ENCODE measurements around the gene PLA2G12A. TPM values are rescaled to one million over a fixed set of nuclear protein-coding genes. Genes with fewer than 3 reads are reported as not detected.

PLA2G12A gene
- total and polyA plus RNA-seq, 2 of the 8 experiments (the other 6 are each of a cell fraction or from before 2014, with no cell fraction given): 26.6 to 47.2 TPM

GRCh38 chr4:109764376-109764775, 34.5 kb upstream of the PLA2G12A start:
- no peak overlapping the region for H4K8ac ChIP-seq (ENCODE audit: extremely low read depth, insufficient read depth, low read length)
- H2AK5ac ChIP-seq (ENCODE audit: low read depth, low read length): no peak overlapping the region
- H2BK120ac ChIP-seq (replicated peaks; ENCODE audit: low read depth, low read length): no peak overlapping the region
- no peak overlapping the region for H3K27ac ChIP-seq (ENCODE audit: low read depth, low read length)
- no peak overlapping the region for H4K5ac ChIP-seq (ENCODE audit: insufficient read length, low read depth, low read length)
- no peak for DNase-seq (ENCODE audit: low read depth in 1 of 2, low spot score in 2 of 2)
- no peak overlapping the region for H3K18ac ChIP-seq (ENCODE audit: extremely low read depth, low read length)
- H2BK12ac ChIP-seq (ENCODE audit: low read depth, low read length): no peak overlapping the region
- no peaks in the 10 kb centered on the region for H3K27me3 ChIP-seq (replicated peaks in 1 of 4; ENCODE audit: control insufficient read depth in 3 of 4, extremely low read depth in 1 of 4, insufficient read depth in 3 of 4, low read length in 3 of 4)
- no peak overlapping the region for H3K9ac ChIP-seq (replicated peaks in 1 of 4; ENCODE audit: extremely low read depth in 1 of 4, low read depth in 3 of 4, low read length in 3 of 4)
- H3K4me3 ChIP-seq (ENCODE audit: extremely low read depth in 1 of 4, insufficient read depth in 2 of 4, low read depth in 3 of 4, low read length in 4 of 4): no peak overlapping the region
- ChIA-PET POLR2A (ENCODE audit: partially characterized antibody) (no interaction called here), CTCF (ENCODE audit: partially characterized antibody) (interaction anchor here (1.0 kb wide), 1 partner anchor 39 kb away, joined by 3 read pairs; no protein-coding TSS in a partner anchor)
- H2BK5ac ChIP-seq (ENCODE audit: low read depth, low read length): no peak overlapping the region
- WGBS, 2 experiments (ENCODE audit: extremely low coverage in 1 of 2, insufficient coverage in 1 of 2, insufficient read length in 1 of 2, insufficient replicate concordance in 2 of 2, low coverage in 1 of 2, low lambda C conversion rate in 2 of 2, missing lambda C conversion rate in 1 of 2): 91% methylated on average over 2 of the region's 2 CpGs; no CpG with 5 or more reads in 1 of the 2 experiments
- H3K14ac ChIP-seq (ENCODE audit: insufficient read length): no peak overlapping the region
- no peaks in the 10 kb centered on the region for H3K36me3 ChIP-seq (ENCODE audit: control insufficient read depth in 2 of 4, insufficient read depth in 4 of 4, low read length in 3 of 4)
- H3K4me1 ChIP-seq (replicated peaks in 1 of 4; ENCODE audit: control insufficient read depth in 3 of 4, insufficient read depth in 4 of 4, low read length in 3 of 4): no peaks in the 10 kb centered on the region
- H3K23me2 ChIP-seq (ENCODE audit: low read depth, low read length): no peaks in the 10 kb centered on the region
- H4K20me1 ChIP-seq (replicated peaks in 1 of 2; ENCODE audit: control insufficient read depth in 1 of 2, insufficient read depth in 2 of 2, low read length in 2 of 2): no peaks in the 10 kb centered on the region
- H3K9me3 ChIP-seq (ENCODE audit: insufficient read depth in 2 of 2, low read depth in 1 of 2, low read length in 1 of 2): no peaks in the 10 kb centered on the region
- H3K23ac ChIP-seq (ENCODE audit: insufficient read length): no peak overlapping the region
- H2BK20ac ChIP-seq (ENCODE audit: low read length): no peak overlapping the region
- H2BK15ac ChIP-seq (ENCODE audit: low read length): no peak overlapping the region
- no peak overlapping the region for H4K91ac ChIP-seq (replicated peaks; ENCODE audit: insufficient read length, low read length)
- no peaks in the 10 kb centered on the region for H3K79me1 ChIP-seq (ENCODE audit: low read depth, low read length)
- no peak for FAIRE-seq
- H3K79me2 ChIP-seq (ENCODE audit: control insufficient read depth in 1 of 2, insufficient read depth in 2 of 2, low read length in 2 of 2): no peaks in the 10 kb centered on the region
- no peak overlapping the region for H3K4ac ChIP-seq (replicated peaks; ENCODE audit: insufficient read length, low read depth, low read length)
- no peak overlapping the region for H3K4me2 ChIP-seq (ENCODE audit: insufficient read depth in 1 of 2, low read depth in 2 of 2, low read length in 2 of 2)
- no peak overlapping the region for H3K56ac ChIP-seq (replicated peaks; ENCODE audit: insufficient read length, low read depth, low read length)
- no peak overlapping the region for H2AFZ ChIP-seq (ENCODE audit: low read length)
- no peak for TF ChIP-seq TAF7 (optimal IDR thresholded peaks at IDR 0.05; ENCODE audit: borderline replicate concordance, low read depth, low read length)
- no peak for TF ChIP-seq RFX5 (IDR thresholded peaks at IDR 0.05; ENCODE audit: borderline replicate concordance, low read depth, low read length)
- no peak for TF ChIP-seq TBP (IDR thresholded peaks at IDR 0.05; ENCODE audit: low read depth, low read length)
